GM12874 (cell line): ENCODE data around the gene CCL2.

Experiments used
- TF ChIP-seq, protein P1 (sequence below): IDR thresholded peaks from 2 replicates; pipeline ENCODE4 v1.5.1; 2011; ENCODE audit warnings: low read depth, mild to moderate bottlenecking, control low read depth, low read length, moderate library complexity; ENCODE audit not compliant: insufficient read depth

The CCL2 gene

DNA sequence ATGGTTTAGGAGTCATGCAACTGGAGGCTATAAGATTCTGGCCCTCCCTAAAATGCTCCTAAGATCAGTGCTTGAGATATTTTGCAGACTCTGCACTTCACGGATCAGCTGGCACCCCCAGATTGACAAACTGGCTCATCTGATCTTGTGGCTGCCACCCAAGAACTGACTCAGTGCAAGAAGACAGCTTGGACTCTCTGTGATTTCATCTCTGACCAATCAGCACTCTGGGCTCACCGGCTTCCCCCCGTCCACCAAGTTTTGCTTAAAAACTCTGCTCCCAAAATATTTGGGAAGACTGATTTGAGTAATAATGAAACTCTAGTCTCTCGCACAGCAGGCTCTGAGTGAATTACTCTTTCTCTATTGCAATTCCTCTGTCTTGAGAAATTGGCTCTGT lies 26.3 kb upstream of the CCL2 start:
- TF ChIP-seq, protein P1, sequence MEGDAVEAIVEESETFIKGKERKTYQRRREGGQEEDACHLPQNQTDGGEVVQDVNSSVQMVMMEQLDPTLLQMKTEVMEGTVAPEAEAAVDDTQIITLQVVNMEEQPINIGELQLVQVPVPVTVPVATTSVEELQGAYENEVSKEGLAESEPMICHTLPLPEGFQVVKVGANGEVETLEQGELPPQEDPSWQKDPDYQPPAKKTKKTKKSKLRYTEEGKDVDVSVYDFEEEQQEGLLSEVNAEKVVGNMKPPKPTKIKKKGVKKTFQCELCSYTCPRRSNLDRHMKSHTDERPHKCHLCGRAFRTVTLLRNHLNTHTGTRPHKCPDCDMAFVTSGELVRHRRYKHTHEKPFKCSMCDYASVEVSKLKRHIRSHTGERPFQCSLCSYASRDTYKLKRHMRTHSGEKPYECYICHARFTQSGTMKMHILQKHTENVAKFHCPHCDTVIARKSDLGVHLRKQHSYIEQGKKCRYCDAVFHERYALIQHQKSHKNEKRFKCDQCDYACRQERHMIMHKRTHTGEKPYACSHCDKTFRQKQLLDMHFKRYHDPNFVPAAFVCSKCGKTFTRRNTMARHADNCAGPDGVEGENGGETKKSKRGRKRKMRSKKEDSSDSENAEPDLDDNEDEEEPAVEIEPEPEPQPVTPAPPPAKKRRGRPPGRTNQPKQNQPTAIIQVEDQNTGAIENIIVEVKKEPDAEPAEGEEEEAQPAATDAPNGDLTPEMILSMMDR: no peak

DNA sequence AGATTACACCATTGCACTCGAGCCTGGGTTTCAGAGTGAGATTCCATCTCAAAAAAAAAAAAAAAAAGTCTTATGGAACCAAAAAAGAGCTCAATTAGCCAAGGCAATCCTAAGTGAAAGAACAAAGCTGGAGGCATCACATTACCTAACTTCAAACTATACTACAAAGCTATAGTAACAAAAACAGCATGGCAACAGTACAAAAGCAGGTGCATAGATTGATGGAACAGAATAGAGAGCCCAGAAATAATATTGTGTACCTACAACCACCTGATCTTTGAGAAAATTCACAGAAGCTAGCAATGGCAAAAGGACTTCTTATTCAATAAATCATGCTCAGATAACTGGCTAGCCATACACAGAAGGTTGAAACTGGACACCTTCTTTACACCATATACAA lies 24.7 kb upstream of the CCL2 start:
- TF ChIP-seq, protein P1: no peak

DNA sequence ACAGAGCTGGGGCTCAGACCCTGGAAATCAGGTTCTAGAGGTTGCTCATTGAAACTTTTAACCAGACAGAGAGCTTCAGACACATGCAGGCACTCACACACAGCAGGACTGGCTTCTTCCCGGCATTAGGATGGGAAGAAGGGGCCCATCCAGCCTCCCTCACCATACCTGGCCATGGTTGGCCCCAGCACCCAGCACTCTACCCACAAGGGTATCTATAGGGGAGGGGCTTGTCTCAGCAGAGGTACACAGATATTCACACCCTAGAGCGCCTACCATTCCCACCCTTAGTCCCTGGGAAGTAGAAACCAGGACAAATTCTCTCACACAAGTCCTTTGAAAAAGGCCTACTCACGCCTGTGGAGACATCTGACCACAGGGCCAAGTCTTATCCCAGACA lies 20.5 kb upstream of the CCL2 start:
- TF ChIP-seq, protein P1: no peak

DNA sequence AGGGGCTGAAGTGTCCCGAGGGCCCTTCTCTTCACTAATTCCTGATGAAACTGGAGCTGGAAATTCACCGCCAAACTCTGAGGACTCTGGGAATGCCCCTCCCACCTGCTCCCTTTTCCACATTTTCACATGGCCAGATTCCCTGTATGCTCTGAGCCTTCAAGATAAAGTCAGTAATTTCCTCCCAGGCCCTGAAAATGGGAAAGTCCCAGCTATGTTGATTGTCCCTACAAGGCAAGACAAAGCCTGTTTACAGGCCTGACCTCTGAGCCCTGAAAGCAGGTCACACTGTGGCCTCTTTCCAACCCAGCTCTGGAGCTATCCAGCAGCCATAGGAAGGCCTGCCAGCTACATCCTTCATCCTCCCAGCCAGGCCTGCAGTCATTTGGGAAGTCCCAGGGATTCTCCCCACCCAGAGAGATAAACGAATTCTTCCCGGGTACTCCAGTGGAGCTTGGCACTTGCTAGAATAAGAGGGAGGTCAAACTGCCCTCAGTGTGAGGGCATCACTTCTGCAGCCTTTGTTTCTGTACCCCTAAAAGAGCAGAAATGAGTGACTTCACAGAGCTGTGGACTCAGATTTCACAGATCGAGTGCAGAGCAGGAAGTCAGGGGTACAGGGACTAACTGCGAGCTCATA lies 19.6 kb upstream of the CCL2 start:
- TF ChIP-seq, protein P1: no peak

DNA sequence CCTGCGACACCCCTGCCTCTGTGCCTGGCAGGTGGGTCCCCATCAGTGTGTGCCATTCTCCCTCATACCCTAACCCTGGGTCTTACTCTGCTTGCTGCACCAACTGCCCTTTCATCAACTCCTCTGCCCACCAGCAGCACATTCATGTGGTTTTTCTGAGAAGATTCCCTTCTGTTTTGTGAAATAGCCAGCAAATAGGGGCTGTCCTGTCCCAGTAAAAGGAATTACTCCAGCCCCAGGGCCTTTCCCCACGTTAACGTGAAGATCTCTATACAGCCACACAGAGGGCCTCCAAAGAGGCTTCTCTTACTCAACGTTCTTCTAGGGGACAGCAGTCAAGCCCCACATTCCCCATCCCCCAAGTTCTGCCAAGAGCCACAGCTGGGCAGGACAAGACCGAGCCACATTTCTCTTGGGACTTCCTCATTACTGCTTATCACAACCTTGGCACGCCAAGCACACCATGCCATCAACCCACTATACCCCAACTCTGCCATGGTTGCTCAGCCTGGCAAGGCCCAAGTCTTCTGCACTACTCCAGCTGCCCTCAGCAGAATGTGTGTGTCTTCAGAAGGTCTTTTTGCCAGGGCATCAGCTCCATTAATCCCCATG lies 18.7 kb upstream of the CCL2 start:
- TF ChIP-seq, protein P1: no peak

DNA sequence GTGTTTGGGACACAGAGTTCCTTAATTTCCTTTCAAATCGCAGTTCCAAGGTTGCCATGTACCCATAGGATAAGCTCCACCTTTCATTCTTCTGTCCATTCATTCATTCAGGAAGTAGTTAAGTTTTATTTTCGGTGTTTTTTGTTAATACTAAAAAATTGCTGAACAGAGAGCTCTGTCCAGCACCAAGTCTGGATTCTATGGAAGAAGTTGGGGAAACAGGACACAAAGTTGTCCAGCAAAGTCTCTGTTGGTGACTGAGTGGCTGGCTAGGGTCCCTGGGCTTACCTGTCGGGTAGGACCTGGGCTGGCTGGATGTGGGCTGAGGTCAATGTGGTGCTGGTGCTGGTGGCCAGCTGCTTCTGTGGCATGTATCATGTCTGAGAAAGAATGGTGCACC lies 17.6 kb upstream of the CCL2 start:
- TF ChIP-seq, protein P1: no peak

DNA sequence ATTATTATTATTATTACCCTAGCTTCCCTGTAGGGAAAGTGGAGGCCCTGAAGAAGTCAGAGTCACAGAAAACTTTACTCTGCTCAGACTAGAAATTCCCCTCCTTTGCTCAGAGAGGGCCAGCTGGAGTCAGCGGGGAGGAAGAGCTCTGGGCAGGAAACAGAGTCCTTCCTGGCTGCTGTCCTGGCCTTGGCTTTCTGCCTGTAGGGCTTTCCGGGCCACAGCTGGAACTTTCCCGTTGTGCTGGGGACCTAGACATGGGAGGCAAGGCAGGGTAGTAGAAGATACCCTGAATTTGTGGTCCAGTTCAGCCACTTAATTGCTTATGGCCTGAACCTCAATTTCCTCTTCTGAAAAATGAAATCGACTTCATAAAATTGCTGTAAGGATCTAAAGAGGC lies 14.0 kb upstream of the CCL2 start:
- TF ChIP-seq, protein P1: no peak
